PFSK-1 (cell line): ENCODE measurements around the gene PCA3.

Source experiments
- POLR2AphosphoS5 ChIP-seq: IDR thresholded peaks from 2 replicates; pipeline ENCODE4 v1.6.1; 2012; ENCODE audit warnings: low read depth, mild to moderate bottlenecking, control low read depth, low read length, moderate library complexity
- TAF1 ChIP-seq: IDR thresholded peaks from 2 replicates; pipeline ENCODE4 v1.6.1; 2012; ENCODE audit warnings: low read length, control low read depth, borderline replicate concordance; ENCODE audit not compliant: insufficient read depth

GRCh38 chr9:76761448-76761847 lies 2.8 kb upstream of the PCA3 start:
- TF ChIP-seq TAF1, result no peak
- TF ChIP-seq POLR2AphosphoS5, result no peak
